ENCODE results near the gene RRBP1.

Gene RRBP1

GRCh38 chr20:17663486-17663885 lies 18.6 kb downstream of the RRBP1 start:
- no peak overlapping the region for H3K4me2 ChIP-seq (ENCODE audit: low read length)
- no peaks in the 10 kb centered on the region for H3K79me2 ChIP-seq (ENCODE audit: low read length)
- H3K27ac ChIP-seq (ENCODE audit: low read length) = no peak overlapping the region
- no peaks in the 10 kb centered on the region for H3K27me3 ChIP-seq (ENCODE audit: low read depth, low read length)
- no peaks in the 10 kb centered on the region for H3K4me1 ChIP-seq (ENCODE audit: low read length)
- H3K9me3 ChIP-seq (ENCODE audit: insufficient read depth, low read length) = no peaks in the 10 kb centered on the region
- peaks cover 22% of the 10 kb centered on the region for H4K20me1 ChIP-seq (ENCODE audit: insufficient read depth, low read length)
- H2AFZ ChIP-seq (ENCODE audit: low read depth, low read length) = no peak overlapping the region
- no peak overlapping the region for H3K9ac ChIP-seq (ENCODE audit: low read length)
- H3K36me3 ChIP-seq (replicated peaks; ENCODE audit: low read depth, low read length) = peaks cover 3% of the 10 kb centered on the region
- no peak overlapping the region for H3K4me3 ChIP-seq (ENCODE audit: low read length)
- no peak for TF ChIP-seq CTCF (IDR thresholded peaks at IDR 0.05; ENCODE audit: low read depth, low read length)
- no peak for TF ChIP-seq EZH2phosphoT487 (IDR thresholded peaks at IDR 0.05; ENCODE audit: low read depth)

GRCh38 chr20:17663040-17663399 lies 19.0 kb downstream of the RRBP1 start:
- Histone ChIP-seq H3K4me2 (ENCODE audit: low read length) (no peak overlapping the region), H3K79me2 (ENCODE audit: low read length) (no peaks in the 10 kb centered on the region), H3K9ac (ENCODE audit: low read length) (no peak overlapping the region), H3K27ac (ENCODE audit: low read length) (no peak overlapping the region), H4K20me1 (ENCODE audit: insufficient read depth, low read length) (peaks cover 22% of the 10 kb centered on the region), H3K4me3 (ENCODE audit: low read length) (no peak overlapping the region), H3K9me3 (ENCODE audit: insufficient read depth, low read length) (no peaks in the 10 kb centered on the region), H3K27me3 (ENCODE audit: low read depth, low read length) (no peaks in the 10 kb centered on the region), H3K4me1 (ENCODE audit: low read length) (no peaks in the 10 kb centered on the region), H3K36me3 (replicated peaks; ENCODE audit: low read depth, low read length) (peaks cover 7% of the 10 kb centered on the region), H2AFZ (ENCODE audit: low read depth, low read length) (no peak overlapping the region)
- TF ChIP-seq EZH2phosphoT487 (IDR thresholded peaks at IDR 0.05; ENCODE audit: low read depth) (no peak), CTCF (IDR thresholded peaks at IDR 0.05; ENCODE audit: low read depth, low read length) (no peak)

- no peak overlapping the region for H2AFZ ChIP-seq (ENCODE audit: low read depth, low read length)
- no peaks in the 10 kb centered on the region for H3K4me1 ChIP-seq (ENCODE audit: low read length)
- H3K9ac ChIP-seq (ENCODE audit: low read length) = no peak overlapping the region
- H3K36me3 ChIP-seq (replicated peaks; ENCODE audit: low read depth, low read length) = peaks cover 9% of the 10 kb centered on the region
- no peak overlapping the region for H3K27ac ChIP-seq (ENCODE audit: low read length)
- H3K27me3 ChIP-seq (ENCODE audit: low read depth, low read length) = no peaks in the 10 kb centered on the region
- H4K20me1 ChIP-seq (ENCODE audit: insufficient read depth, low read length) = peaks cover 22% of the 10 kb centered on the region
- H3K4me3 ChIP-seq (ENCODE audit: low read length) = no peak overlapping the region
- no peaks in the 10 kb centered on the region for H3K9me3 ChIP-seq (ENCODE audit: insufficient read depth, low read length)
- H3K4me2 ChIP-seq (ENCODE audit: low read length) = no peak overlapping the region
- no peaks in the 10 kb centered on the region for H3K79me2 ChIP-seq (ENCODE audit: low read length)
- TF ChIP-seq EZH2phosphoT487 (IDR thresholded peaks at IDR 0.05; ENCODE audit: low read depth) (no peak), CTCF (IDR thresholded peaks at IDR 0.05; ENCODE audit: low read depth, low read length) (no peak)
These were observed 19.6 kb downstream of the RRBP1 start for GRCh38 chr20:17662333-17663039.

GRCh38 chr20:17661121-17661744 lies 20.8 kb downstream of the RRBP1 start:
- Histone ChIP-seq H3K27ac (ENCODE audit: low read length) (no peak overlapping the region), H4K20me1 (ENCODE audit: insufficient read depth, low read length) (peaks cover 25% of the 10 kb centered on the region), H2AFZ (ENCODE audit: low read depth, low read length) (no peak overlapping the region), H3K27me3 (ENCODE audit: low read depth, low read length) (no peaks in the 10 kb centered on the region), H3K9ac (ENCODE audit: low read length) (no peak overlapping the region), H3K79me2 (ENCODE audit: low read length) (no peaks in the 10 kb centered on the region), H3K4me3 (ENCODE audit: low read length) (no peak overlapping the region), H3K36me3 (replicated peaks; ENCODE audit: low read depth, low read length) (peaks cover 9% of the 10 kb centered on the region), H3K9me3 (ENCODE audit: insufficient read depth, low read length) (no peaks in the 10 kb centered on the region), H3K4me1 (ENCODE audit: low read length) (no peaks in the 10 kb centered on the region), H3K4me2 (ENCODE audit: low read length) (no peak overlapping the region)
- TF ChIP-seq CTCF (IDR thresholded peaks at IDR 0.05; ENCODE audit: low read depth, low read length) = no peak
- TF ChIP-seq EZH2phosphoT487 (IDR thresholded peaks at IDR 0.05; ENCODE audit: low read depth) = no peak

Data from OCI-LY3 (cell line).